ENCODE data around the gene PSG5.
"Not testable (repeated sequence)": the region's sequence is repeated elsewhere in the genome, so short reads cannot be mapped to it uniquely, and the experiment has no call there.

DNA sequence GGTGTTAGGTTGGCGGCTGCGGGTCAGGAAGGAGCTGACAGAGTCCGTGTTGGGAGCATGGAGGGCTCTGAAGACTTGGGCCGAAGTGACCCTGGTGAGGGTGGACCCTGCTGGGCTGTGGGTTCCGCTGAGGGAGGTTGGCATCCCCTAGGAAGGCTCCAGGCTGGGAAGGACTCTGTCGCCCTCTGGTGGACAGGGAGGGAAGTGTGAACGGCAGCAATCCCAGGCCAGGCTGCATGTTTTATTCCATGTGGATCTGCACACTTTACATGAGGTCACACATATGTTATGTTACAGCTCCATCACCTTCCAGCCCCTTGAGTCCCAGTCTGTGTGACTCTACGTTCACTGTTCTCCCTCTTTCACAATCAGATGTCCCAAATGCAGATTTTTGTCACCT lies 20.8 kb upstream of the PSG5 start:
- TF ChIP-seq ZIC2 (tag by site-specific recombination; IDR thresholded peaks at IDR 0.05): not testable (repeated sequence)
- TF ChIP-seq, protein P1, sequence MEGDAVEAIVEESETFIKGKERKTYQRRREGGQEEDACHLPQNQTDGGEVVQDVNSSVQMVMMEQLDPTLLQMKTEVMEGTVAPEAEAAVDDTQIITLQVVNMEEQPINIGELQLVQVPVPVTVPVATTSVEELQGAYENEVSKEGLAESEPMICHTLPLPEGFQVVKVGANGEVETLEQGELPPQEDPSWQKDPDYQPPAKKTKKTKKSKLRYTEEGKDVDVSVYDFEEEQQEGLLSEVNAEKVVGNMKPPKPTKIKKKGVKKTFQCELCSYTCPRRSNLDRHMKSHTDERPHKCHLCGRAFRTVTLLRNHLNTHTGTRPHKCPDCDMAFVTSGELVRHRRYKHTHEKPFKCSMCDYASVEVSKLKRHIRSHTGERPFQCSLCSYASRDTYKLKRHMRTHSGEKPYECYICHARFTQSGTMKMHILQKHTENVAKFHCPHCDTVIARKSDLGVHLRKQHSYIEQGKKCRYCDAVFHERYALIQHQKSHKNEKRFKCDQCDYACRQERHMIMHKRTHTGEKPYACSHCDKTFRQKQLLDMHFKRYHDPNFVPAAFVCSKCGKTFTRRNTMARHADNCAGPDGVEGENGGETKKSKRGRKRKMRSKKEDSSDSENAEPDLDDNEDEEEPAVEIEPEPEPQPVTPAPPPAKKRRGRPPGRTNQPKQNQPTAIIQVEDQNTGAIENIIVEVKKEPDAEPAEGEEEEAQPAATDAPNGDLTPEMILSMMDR (tag by site-specific recombination; IDR thresholded peaks at IDR 0.05): peak; percentile 99
